Raji (cell line): ENCODE measurements around the gene TSC1.

Experiments used
- POLR2A ChIP-seq: IDR thresholded peaks from 2 replicates; pipeline ENCODE4 v1.6.1; 2011; ENCODE audit warnings: low read depth, low read length, control low read depth; ENCODE audit not compliant: insufficient read depth

Gene TSC1

DNA sequence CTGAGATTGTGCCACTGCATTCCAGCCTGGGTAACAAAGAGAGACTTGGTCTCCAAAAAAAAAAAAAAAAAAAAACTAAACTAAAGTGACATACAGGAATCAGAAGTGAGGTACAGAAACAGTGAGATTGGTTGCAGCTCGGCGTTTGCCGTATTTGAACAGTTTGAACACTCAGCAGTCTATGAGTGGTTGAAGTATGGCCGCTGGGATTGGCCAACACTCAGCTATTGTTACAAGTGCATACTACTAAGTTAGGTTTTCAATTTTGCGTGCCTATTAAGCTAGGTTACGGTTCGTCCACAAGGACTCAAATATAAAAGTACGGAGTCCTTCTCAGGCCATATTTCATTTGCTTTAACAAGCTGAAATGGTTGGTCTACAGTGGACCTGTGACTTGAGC is 3.3 kb upstream of the TSC1 start:
- TF ChIP-seq POLR2A = no peak

DNA sequence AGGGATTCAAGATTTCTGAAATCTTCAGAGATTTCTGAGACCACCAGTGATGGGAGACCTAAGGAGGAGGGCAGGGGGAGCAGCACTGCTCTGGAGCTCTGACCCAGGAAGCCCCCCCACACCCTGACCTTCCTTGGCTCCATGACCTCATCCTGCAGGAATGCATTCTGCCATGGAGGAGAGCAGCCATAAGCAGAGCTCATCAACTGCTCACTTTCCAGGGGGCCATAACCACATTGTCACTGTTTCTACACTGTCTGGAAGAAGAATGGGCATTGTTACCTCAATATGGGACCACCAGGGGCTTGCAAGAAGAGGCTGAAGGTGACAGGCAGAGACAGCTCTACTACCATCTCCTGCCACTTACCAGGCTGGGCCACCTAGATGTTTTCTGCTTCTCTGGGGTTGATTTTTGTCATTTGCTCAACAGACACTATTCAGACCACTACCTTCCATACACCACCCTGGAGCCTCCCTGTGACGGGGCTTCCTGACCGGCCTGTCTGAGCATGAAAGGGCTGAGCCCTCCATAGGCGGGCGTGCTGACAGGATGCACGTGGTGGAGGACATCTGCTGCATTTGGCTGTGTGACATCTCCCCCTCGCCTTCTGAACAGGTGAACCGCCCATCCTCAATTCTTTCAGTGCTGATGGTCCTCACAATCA is 2.3 kb upstream of the TSC1 start:
- TF ChIP-seq POLR2A = no peak

DNA sequence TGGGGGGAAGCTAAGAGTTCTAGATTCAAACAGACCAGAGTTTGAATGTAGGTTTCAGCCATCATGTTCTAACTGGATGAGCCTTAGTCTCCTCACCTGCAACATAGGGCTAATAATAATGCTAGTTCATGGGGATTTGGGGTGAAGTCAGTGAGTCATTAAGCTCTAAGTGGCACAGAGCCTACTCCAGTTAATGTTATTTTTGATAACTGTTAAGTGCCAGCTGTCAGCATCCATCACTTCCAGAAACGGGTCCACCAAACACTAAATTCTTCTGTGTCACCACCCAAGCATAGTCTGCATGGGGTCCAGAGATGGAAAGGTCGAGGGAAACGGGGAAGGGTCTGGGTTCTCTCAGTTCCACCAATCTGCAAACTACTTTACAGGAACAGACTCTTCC is 1.8 kb upstream of the TSC1 start:
- TF ChIP-seq POLR2A = no peak

DNA sequence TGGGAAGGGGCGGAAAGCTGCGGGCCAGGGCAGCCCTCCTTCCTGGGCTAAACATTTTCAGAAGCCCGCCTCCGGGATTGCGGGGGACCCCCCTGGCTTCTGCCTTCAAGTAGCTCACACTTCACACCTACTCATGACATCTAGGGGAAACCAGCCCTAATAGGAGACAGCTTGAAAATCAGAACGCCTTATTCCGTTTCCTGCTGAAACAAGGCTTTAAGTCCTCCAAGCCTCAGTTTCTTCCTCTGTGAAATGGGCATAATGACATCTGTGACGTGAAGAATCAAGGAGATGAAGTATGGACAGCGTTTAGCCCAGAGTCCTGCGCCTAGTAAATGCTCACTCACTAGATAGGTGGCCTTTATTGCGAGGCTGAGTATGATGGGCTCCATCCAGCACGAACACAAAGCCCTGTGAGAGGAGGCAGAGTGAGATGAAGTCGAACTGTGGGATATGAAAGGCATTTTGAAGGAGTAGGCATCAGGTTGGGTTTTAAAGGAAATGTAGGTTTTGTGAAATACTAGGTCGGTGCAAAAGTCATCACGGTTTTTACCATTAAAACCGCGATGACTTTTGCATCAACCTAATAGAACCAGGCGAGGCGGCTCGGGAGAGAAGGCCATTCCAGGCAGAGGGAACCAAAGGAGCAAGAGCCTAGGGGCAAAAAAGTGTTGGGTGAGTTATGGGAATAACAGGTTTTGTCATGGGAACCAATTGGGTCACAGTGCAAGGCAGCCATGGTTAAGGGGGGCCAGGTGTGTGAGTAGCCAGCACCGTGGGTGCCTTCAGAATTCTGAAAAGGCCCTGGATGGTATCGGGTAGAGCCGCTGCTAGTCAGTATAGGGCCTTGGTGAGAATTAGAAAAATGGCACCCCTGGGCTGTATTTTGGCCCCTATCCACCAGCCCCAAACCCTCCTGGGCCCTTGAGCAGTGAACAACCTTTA is 1.0 kb upstream of the TSC1 start:
- TF ChIP-seq POLR2A = no peak

DNA sequence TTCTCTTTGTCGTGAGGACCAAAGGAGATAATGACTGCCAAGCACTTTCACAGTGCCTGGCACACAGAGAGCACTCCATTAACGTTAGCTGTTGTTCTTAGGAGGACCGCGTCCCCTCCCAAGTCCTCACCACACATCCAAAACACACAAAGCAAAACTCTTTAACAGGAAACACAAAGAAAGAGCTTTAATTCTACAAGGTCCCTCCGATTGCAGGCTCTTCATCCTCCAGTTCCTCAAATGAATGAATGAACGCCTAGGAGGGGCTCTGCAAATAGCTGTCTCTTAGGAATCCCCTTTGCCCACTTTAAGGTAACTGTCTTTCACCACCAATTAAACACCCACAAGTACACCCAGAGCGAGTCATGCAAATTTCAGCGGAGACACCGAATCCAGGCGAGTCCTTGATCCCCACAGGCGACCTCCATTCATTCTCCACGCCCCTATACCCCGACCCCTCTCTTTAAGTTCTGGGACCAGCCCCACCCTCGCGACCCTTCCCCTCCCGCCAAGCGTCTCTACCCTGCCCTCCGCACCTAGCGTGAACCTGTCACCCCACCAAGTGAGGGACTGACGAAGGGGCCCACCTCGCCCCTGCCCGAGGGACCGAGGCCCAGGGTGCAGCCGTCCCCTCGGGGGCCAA is 644 bp downstream of the TSC1 start:
- TF ChIP-seq POLR2A = 0 out of 2 replicates have a peak, but pooled peaks have one; percentile 11

DNA sequence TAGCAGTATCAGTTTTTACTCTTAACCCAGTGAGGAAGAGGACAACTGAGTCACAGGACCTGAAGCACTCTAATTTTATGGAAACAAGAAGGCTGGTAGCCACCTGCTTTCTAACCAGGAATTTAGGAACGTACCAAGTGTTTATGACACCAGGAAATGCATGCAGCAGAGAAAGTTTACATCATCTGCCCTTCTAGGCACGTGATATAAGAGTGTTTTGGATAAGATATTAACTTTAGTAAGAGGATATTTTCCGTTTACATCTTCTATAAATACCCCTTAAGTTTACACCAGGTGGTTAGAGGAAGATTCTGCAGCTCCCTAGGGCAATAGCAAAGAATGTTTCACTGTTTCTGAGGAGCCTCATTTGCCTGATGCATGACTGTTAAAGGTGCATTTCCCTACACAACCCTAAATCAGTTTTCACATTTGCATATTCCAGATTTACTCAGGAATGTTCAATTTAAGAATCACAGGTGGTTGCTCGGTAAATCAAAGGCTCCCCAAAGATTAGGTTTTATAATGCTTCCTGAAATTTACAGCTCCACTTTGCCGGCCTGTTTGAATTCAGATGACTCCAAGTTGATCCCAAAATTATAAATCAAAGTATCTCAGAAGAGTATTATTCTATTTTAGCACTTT is 1.8 kb downstream of the TSC1 start:
- no peak for TF ChIP-seq POLR2A

DNA sequence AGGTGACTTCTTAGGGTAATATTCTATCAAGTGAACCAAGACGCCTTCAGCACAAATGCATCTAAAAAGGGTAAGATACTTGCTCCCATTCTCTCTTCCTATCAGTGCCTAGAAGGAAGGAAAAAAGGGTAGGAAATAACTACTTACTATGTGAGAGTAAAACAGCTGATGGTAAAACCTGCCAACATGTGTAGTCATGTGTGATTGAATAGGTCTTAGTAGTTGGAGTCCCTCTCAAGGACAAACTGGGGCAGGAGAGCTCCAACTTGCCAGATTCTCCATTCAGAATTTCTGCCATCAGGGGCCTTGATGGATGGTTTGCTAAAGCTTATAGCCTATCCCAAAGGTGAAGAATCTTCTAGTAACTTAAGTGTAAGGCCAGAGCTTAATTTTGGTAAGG is 5.2 kb downstream of the TSC1 start:
- no peak for TF ChIP-seq POLR2A

DNA sequence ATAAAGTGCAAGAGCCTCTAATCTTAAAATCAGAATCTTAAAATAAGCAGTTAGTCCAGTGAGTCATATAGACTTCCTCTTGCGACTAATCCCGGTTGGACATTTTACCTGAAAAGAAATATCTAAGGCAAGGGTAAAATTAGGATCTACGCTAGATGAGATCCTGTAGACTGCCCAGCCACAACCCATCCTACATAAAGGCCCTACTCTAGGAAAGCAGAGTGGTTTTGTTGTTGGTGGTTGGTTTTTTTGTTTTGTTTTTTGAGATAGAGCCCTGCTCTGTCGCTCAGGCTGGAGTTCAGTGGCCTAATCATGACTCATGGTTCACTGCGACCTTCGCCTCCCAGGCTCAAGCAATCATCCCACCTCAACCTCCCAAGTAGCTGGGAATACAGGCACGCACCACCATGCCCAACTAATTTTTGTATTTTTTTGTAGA is 6.9 kb downstream of the TSC1 start:
- TF ChIP-seq POLR2A = no peak

DNA sequence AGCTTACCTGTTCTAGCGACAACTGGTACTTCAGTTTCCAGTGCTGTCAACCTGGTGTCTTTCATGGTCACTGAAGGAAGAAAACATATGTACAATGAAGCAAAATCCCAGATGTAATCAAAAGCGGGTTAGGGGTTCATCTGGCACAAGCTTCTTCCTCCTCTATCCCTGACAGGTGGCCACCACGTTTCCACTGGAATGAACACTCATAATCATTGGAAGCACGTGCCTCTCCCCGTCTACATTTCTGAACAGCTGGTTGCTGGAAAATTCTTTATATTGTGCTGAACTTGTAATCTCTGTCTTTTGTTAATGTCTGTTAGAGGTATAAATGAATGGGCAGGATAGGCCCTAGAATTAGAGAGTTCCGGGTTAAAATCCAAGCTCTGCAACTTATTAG is 9.4 kb downstream of the TSC1 start:
- no peak for TF ChIP-seq POLR2A

DNA sequence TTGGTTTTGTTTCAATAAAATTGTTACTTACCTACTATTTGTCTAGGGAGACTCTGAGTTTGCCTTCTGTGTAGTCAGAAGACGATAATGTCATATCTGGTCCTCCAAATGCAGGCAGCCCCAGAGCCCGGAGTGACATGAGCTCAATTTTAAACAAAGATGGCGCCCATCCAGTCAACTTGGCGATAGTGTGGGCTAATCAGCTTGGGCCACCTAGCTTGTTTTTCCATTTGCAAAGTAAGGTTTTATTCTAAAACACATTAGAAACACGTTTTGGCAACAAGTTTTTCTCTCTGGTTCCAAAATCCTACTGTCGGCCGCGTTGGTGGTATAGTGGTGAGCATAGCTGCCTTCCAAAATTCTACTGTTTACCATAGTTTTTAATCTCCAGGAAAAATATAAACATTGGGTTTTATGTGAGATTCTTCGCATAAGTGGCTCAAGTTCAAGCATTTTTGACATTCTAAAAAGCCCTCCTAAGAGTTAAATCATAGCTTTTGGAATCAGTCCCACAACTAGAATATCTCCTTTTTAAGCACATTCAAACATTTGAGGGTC is 13.2 kb downstream of the TSC1 start:
- TF ChIP-seq POLR2A = no peak

DNA sequence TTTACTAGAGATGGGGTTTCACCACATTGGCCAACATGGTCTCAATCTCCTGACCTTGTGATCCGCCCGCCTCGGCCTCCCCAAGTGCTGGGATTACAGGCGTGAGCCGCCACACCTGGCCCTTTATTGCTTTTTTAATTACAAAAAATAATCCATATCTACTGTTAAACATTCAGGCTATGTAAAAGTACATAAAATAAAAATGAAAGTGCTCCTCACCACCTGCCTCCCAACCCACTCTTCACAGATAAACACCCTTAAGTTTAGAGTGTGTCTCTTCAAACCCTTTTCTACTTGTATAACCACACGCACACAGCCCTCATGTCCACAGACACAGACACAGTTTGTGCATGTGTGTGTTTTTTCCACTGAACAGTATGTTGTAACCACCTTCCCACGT is 16.7 kb downstream of the TSC1 start:
- no peak for TF ChIP-seq POLR2A

DNA sequence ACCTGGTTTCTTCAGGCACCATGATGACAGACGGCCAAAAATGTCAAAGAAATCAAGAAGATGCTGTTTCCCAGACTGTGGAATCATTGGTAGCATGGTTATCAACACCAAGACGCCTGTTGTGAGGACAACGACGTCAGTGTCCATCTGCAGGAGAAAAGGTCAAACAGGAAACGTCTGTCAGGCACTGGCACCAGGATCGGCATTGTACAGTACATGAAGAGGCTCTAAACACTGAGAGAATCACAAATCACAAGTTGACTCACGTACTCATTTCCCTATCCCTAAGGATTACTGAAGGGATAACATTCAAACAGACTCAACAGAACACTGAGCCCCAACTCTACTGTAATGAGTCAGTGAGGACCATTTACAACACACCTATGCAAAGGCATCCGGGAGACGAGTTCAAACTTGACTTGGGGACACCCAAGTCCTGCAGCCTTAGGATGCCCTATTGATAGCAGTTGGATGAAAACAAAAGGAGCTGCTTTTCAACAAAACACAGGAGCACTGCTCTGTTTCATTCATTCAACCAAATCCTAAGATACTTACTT is 21.0 kb downstream of the TSC1 start:
- TF ChIP-seq POLR2A = no peak

DNA sequence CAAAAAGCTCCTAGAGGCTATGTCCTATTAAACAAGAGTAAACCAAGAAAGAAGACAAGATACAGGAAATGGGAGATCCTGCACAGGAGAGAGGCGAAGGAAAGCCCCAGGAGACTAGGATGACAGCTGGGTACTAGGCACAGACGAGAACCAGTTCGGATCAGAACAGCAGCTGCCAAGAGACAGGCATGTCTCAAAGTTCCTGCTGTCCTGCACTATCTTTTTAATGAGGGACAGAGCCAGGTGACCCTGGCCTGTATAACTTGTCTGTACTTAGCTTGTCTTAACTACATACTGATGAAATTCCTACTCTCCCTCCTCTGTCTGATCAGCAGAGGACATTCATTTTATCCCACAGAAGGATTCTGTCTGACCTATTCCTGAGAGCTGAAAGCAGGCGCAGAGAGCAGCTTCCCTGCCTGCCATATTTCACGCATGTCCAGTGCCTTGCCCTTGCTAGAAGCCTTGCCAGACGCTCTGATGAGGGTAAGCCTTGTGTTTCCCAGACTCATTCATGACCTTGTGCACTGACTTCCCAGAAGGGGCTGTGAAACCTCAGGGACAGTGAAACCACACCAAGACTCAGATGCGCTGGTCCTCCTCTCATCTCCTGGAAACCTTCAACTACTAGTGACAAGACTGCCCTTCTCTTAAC is 24.7 kb downstream of the TSC1 start:
- no peak for TF ChIP-seq POLR2A

DNA sequence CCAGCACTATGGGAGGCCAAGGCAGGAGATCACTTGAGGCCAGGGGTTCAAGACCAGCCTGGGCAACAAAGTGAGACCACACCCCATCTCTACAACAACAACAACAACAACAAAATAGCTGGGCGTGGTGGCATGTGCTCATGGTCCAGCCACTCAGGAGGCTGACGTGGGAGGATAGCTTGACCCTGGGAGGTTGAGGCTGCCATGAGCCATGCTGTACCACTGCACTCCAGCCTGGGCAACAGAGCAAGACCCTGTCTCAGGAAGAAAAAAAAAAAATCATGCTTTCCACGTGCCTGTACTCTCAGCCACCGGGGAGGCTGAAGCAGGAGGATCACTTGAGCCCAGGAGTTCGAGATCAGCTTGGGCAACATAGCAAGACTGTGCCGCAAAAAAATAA is 29.5 kb downstream of the TSC1 start:
- no peak for TF ChIP-seq POLR2A

DNA sequence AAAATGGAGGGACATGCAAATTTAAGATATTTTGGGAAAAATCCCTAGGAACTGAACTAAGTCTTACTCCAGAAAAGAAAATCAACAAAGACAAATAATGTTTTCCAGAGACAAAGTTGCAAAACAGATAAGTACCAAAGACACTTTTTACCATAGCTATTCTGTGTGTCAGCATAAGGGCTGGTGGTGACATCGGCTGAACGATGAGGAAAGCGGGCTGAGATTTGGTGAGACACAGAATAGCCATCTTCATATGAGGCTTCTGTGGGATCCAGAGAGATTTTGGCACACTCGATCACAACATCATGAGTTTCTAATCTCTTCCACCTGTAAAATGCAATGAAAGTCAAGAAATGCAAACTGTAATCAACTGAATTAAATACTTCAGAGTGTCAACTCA is 32.3 kb downstream of the TSC1 start:
- no peak for TF ChIP-seq POLR2A

DNA sequence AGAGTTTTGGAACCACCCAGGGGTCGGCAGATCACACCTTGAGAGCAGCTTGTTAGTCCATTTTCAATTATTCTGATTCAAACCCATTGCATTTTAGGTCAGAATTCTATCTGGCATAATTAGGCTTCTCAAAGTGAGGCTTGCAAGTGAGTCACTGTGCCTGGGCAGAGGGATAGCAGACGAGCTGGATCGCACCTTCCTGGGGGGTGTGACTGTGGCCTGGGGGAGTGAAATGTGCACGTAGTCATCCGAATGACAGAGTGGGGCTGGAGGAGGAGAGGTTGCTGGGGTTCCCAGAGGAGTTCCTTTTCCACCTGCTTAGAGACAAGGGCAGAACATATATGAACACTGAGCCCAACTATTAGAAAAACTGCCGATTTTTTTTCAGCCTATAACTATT is 34.0 kb downstream of the TSC1 start:
- no peak for TF ChIP-seq POLR2A
